ENCODE results near the gene TET3.

The TET3 gene

DNA sequence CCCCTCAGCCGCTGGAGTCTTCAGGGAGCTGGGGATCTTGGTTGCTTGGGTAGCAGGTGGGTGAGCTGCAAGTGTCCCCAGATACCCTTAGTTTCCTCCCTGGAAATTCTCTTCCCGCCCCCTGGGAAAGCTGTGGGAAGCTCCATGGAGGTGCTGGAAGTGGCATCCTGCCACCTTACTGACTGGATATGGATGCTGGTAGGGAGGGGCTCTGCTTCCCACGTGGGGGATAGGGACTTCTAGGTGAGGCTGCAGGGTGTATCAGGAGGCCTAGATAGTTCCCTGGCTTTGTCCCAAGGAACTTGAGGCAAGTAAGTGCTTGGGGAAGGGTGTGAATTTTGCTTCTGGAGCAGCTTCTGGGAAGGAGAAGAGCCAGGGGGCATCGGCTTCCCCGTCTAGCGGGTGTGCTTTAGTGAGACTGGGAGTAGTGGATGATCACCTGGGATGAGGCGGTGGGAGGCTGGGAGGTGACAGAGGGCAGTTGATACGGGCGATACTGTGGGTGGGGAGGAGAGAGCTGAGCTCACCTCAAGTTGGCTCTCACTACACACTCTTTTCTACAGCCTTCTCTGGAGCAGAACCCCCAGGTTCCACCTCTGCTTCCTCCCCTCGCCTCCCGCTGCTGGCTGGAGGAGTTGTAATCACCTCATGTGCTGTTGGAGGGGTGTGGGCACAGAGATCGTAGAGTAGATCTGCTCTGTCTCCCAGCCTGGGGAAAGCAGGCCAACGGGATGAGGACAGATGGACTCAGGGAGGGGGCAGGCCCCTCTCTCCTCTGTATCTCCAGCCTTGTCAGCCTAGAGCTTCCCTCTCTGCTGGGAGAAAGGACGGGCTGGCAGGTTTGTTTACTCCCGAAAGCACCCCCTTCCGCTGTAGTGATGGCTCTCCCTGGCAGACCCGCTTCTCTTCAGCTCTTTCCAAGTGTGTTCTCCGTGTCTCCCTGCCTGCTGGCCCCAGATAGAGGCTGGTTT is 19.8 kb downstream of the TET3 start:
- Histone ChIP-seq H2AFZ (ENCODE audit: low read depth, low read length) (no peak overlapping the region), H3K27ac (ENCODE audit: low read length, poor library complexity, severe bottlenecking) (no peak overlapping the region), H3K4me1 (ENCODE audit: control insufficient read depth, insufficient read depth, low read depth, low read length) (peaks cover 44% of the 10 kb centered on the region), H3K4me3 (ENCODE audit: insufficient read depth in 1 of 2, low read depth in 1 of 2, low read length in 2 of 2) (peak overlapping the region in 1 of 2 experiments; percentile 50), H3K27me3 (ENCODE audit: control insufficient read depth in 1 of 2, insufficient read depth in 1 of 2, low read length in 2 of 2) (peaks cover 0 to 23% of the 10 kb centered on the region in 2 experiments), H3K9ac (ENCODE audit: low read length) (no peak overlapping the region), H3K36me3 (ENCODE audit: control insufficient read depth in 1 of 2, insufficient read depth in 2 of 2, low read depth in 1 of 2, low read length in 2 of 2) (peaks cover 0 to 25% of the 10 kb centered on the region in 2 experiments), H2BK12ac (ENCODE audit: low read length in 2 of 2) (peak overlapping the region in 1 of 2 experiments; percentile 47), H2BK120ac (ENCODE audit: low read depth, low read length) (no peak overlapping the region), H3K4ac (ENCODE audit: low read depth in 1 of 2, low read length in 2 of 2) (peak overlapping the region; percentile 7 to 46), H4K8ac (ENCODE audit: low read length) (no peak overlapping the region), H2BK15ac (ENCODE audit: low read depth, poor library complexity, severe bottlenecking) (no peak overlapping the region), H3K79me1 (replicated peaks; ENCODE audit: low read length, poor library complexity, severe bottlenecking) (peaks cover 57% of the 10 kb centered on the region), H3K14ac (ENCODE audit: low read length in 2 of 2) (peak overlapping the region in 1 of 2 experiments; percentile 67), H2BK5ac (ENCODE audit: low read depth, low read length, poor library complexity, severe bottlenecking) (no peak overlapping the region), H3K4me2 (ENCODE audit: low read length, poor library complexity, severe bottlenecking) (no peak overlapping the region), H3K9me3 (ENCODE audit: control insufficient read depth, low read length) (no peaks in the 10 kb centered on the region), H3K18ac (ENCODE audit: low read depth in 1 of 2, low read length in 2 of 2) (peak overlapping the region in 1 of 2 experiments; percentile 35), H4K91ac (ENCODE audit: low read length) (peak overlapping the region; percentile 18), H3K23ac (ENCODE audit: low read length in 2 of 2) (peak overlapping the region in 1 of 2 experiments; percentile 67), H2AK5ac (ENCODE audit: low read length, severe bottlenecking) (no peak overlapping the region)
- DNase-seq = no peak
- WGBS = 86% methylated on average over 17 of the region's 18 CpGs

DNA sequence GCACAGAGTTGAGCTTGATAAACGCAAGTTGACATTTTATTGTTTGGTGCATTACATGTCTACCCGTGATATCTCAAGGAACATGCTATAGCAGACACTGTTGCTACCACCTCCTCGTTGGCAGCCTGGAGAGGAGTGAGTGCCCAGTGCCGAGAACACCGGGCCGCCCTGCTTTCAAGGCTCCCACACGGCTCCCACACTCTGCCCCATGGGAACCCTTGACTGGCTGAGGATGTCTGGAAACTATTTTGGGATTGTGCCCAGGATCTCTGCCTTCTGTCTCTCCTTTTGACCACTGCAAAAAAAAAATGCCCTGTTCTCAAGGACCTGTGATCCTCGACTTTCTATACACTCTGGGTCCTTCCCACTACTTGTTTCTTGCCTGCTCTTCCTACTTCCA is 21.1 kb downstream of the TET3 start:
- no peak overlapping the region for H2BK15ac ChIP-seq (ENCODE audit: low read depth, poor library complexity, severe bottlenecking)
- H2AK5ac ChIP-seq (ENCODE audit: low read length, severe bottlenecking) = no peak overlapping the region
- no peak overlapping the region for H2BK12ac ChIP-seq (ENCODE audit: low read length in 2 of 2)
- H3K23ac ChIP-seq (ENCODE audit: low read length in 2 of 2) = no peak overlapping the region
- no peak overlapping the region for H4K91ac ChIP-seq (ENCODE audit: low read length)
- H3K4me2 ChIP-seq (ENCODE audit: low read length, poor library complexity, severe bottlenecking) = no peak overlapping the region
- peaks cover 66% of the 10 kb centered on the region for H3K79me1 ChIP-seq (replicated peaks; ENCODE audit: low read length, poor library complexity, severe bottlenecking)
- no peak overlapping the region for H4K8ac ChIP-seq (ENCODE audit: low read length)
- H3K14ac ChIP-seq (ENCODE audit: low read length in 2 of 2) = no peak overlapping the region
- H3K9me3 ChIP-seq (ENCODE audit: control insufficient read depth, low read length) = no peaks in the 10 kb centered on the region
- no peak overlapping the region for H3K27ac ChIP-seq (ENCODE audit: low read length, poor library complexity, severe bottlenecking)
- H2BK5ac ChIP-seq (ENCODE audit: low read depth, low read length, poor library complexity, severe bottlenecking) = no peak overlapping the region
- H3K27me3 ChIP-seq (ENCODE audit: control insufficient read depth in 1 of 2, insufficient read depth in 1 of 2, low read length in 2 of 2) = peaks cover 0 to 12% of the 10 kb centered on the region in 2 experiments
- no peak for DNase-seq
- no peak overlapping the region for H2AFZ ChIP-seq (ENCODE audit: low read depth, low read length)
- H3K4ac ChIP-seq (ENCODE audit: low read depth in 1 of 2, low read length in 2 of 2) = no peak overlapping the region
- H3K4me3 ChIP-seq (ENCODE audit: insufficient read depth in 1 of 2, low read depth in 1 of 2, low read length in 2 of 2) = peak overlapping the region in 1 of 2 experiments; percentile 34
- peaks cover 41% of the 10 kb centered on the region for H3K4me1 ChIP-seq (ENCODE audit: control insufficient read depth, insufficient read depth, low read depth, low read length)
- WGBS = 90% methylated on average over 8 of the region's 8 CpGs
- no peak overlapping the region for H2BK120ac ChIP-seq (ENCODE audit: low read depth, low read length)
- no peak overlapping the region for H3K18ac ChIP-seq (ENCODE audit: low read depth in 1 of 2, low read length in 2 of 2)
- H3K36me3 ChIP-seq (ENCODE audit: control insufficient read depth in 1 of 2, insufficient read depth in 2 of 2, low read depth in 1 of 2, low read length in 2 of 2) = peaks cover 0 to 33% of the 10 kb centered on the region in 2 experiments
- H3K9ac ChIP-seq (ENCODE audit: low read length) = no peak overlapping the region

DNA sequence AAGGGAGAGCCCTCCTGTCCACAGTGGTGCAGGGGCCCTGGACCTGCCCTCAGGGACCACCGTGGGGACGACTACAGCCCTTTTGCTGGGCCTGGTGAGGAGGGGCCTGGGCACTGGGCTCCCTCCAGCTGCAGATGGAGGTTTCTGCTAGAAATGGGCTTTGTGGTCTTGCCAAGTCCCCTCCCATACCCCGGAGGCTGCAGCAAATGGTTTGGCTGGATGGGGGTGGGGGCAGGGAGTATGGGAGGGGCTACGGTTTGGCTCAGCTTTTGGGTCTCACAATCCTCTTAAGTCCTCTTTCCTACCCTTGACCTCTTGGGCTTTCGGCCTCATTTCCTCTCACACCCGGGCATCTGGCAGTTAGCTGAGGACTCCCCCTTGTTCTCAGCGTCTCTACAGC is 21.7 kb downstream of the TET3 start:
- no peak overlapping the region for H2BK15ac ChIP-seq (ENCODE audit: low read depth, poor library complexity, severe bottlenecking)
- no peak overlapping the region for H2BK120ac ChIP-seq (ENCODE audit: low read depth, low read length)
- peaks cover 36% of the 10 kb centered on the region for H3K4me1 ChIP-seq (ENCODE audit: control insufficient read depth, insufficient read depth, low read depth, low read length)
- no peak overlapping the region for H3K4me2 ChIP-seq (ENCODE audit: low read length, poor library complexity, severe bottlenecking)
- H2AFZ ChIP-seq (ENCODE audit: low read depth, low read length) = no peak overlapping the region
- H3K36me3 ChIP-seq (ENCODE audit: control insufficient read depth in 1 of 2, insufficient read depth in 2 of 2, low read depth in 1 of 2, low read length in 2 of 2) = peaks cover 0 to 33% of the 10 kb centered on the region in 2 experiments
- no peak overlapping the region for H2BK5ac ChIP-seq (ENCODE audit: low read depth, low read length, poor library complexity, severe bottlenecking)
- H2BK12ac ChIP-seq (ENCODE audit: low read length in 2 of 2) = no peak overlapping the region
- H3K9ac ChIP-seq (ENCODE audit: low read length) = no peak overlapping the region
- no peak overlapping the region for H2AK5ac ChIP-seq (ENCODE audit: low read length, severe bottlenecking)
- H3K4ac ChIP-seq (ENCODE audit: low read depth in 1 of 2, low read length in 2 of 2) = no peak overlapping the region
- WGBS = 40% methylated on average over 2 of the region's 7 CpGs
- peak overlapping the region in 1 of 2 experiments; percentile 75 for H3K23ac ChIP-seq (ENCODE audit: low read length in 2 of 2)
- no peak for DNase-seq
- no peaks in the 10 kb centered on the region for H3K9me3 ChIP-seq (ENCODE audit: control insufficient read depth, low read length)
- H3K18ac ChIP-seq (ENCODE audit: low read depth in 1 of 2, low read length in 2 of 2) = no peak overlapping the region
- no peak overlapping the region for H4K91ac ChIP-seq (ENCODE audit: low read length)
- peak overlapping the region in 1 of 2 experiments; percentile 34 for H3K4me3 ChIP-seq (ENCODE audit: insufficient read depth in 1 of 2, low read depth in 1 of 2, low read length in 2 of 2)
- H3K14ac ChIP-seq (ENCODE audit: low read length in 2 of 2) = peak overlapping the region in 1 of 2 experiments; percentile 66
- H4K8ac ChIP-seq (ENCODE audit: low read length) = no peak overlapping the region
- H3K27ac ChIP-seq (ENCODE audit: low read length, poor library complexity, severe bottlenecking) = no peak overlapping the region
- peaks cover 63% of the 10 kb centered on the region for H3K79me1 ChIP-seq (replicated peaks; ENCODE audit: low read length, poor library complexity, severe bottlenecking)
- H3K27me3 ChIP-seq (ENCODE audit: control insufficient read depth in 1 of 2, insufficient read depth in 1 of 2, low read length in 2 of 2) = peaks cover 0 to 7% of the 10 kb centered on the region in 2 experiments

DNA sequence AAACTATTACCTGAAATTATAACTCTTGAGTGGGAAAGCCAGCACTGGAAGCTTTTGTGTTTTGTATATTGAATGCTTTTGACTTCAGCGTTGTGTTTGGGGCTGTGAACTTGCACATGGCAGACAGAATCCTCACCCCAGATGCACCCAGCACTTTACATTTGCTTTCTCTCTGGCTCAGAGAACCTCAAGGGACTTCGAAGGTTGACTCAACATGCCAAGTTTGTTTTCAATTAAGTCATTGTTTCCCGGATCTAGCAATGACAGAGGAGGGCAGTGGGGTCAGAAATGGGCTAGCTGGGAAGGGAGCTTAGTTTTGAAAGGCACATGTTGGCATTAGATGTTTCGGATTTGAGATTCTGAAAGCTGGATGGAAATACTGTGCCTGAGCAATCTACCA is 22.4 kb downstream of the TET3 start:
- Histone ChIP-seq H2BK120ac (ENCODE audit: low read depth, low read length) (no peak overlapping the region), H3K27me3 (ENCODE audit: control insufficient read depth in 1 of 2, insufficient read depth in 1 of 2, low read length in 2 of 2) (peaks cover 0 to under 1% of the 10 kb centered on the region in 2 experiments), H3K4me2 (ENCODE audit: low read length, poor library complexity, severe bottlenecking) (no peak overlapping the region), H4K91ac (ENCODE audit: low read length) (no peak overlapping the region), H3K23ac (ENCODE audit: low read length in 2 of 2) (no peak overlapping the region), H2AFZ (ENCODE audit: low read depth, low read length) (no peak overlapping the region), H3K36me3 (ENCODE audit: control insufficient read depth in 1 of 2, insufficient read depth in 2 of 2, low read depth in 1 of 2, low read length in 2 of 2) (peaks cover 0 to 33% of the 10 kb centered on the region in 2 experiments), H2AK5ac (ENCODE audit: low read length, severe bottlenecking) (no peak overlapping the region), H3K18ac (ENCODE audit: low read depth in 1 of 2, low read length in 2 of 2) (no peak overlapping the region), H3K4me1 (ENCODE audit: control insufficient read depth, insufficient read depth, low read depth, low read length) (peaks cover 31% of the 10 kb centered on the region), H3K9ac (ENCODE audit: low read length) (no peak overlapping the region), H3K14ac (ENCODE audit: low read length in 2 of 2) (no peak overlapping the region), H3K79me1 (replicated peaks; ENCODE audit: low read length, poor library complexity, severe bottlenecking) (peaks cover 62% of the 10 kb centered on the region), H2BK15ac (ENCODE audit: low read depth, poor library complexity, severe bottlenecking) (no peak overlapping the region), H4K8ac (ENCODE audit: low read length) (no peak overlapping the region), H3K4me3 (ENCODE audit: insufficient read depth in 1 of 2, low read depth in 1 of 2, low read length in 2 of 2) (no peak overlapping the region), H2BK12ac (ENCODE audit: low read length in 2 of 2) (no peak overlapping the region), H2BK5ac (ENCODE audit: low read depth, low read length, poor library complexity, severe bottlenecking) (no peak overlapping the region), H3K9me3 (ENCODE audit: control insufficient read depth, low read length) (no peaks in the 10 kb centered on the region), H3K4ac (ENCODE audit: low read depth in 1 of 2, low read length in 2 of 2) (no peak overlapping the region), H3K27ac (ENCODE audit: low read length, poor library complexity, severe bottlenecking) (no peak overlapping the region)
- no peak for DNase-seq
- 58% methylated on average over 3 of the region's 4 CpGs for WGBS

Data from mesenchymal stem cell (in vitro differentiated cells and primary cell).